ENCODE results near the gene FAM153A. TPM values are rescaled to one million over a fixed set of nuclear protein-coding genes. Genes with fewer than 3 reads are reported as not detected.
"Not testable (repeated sequence)": the region's sequence is repeated elsewhere in the genome, so short reads cannot be mapped to it uniquely, and the experiment has no call there.

FAM153A gene
- total and polyA plus RNA-seq, 9 of the 15 experiments (the other 6 are each of a cell fraction or from before 2014, with no cell fraction given), result 0.01 to 0.21 (median 0.13) TPM; not detected in 6

- H3K4me3 ChIP-seq; in situ Hi-C loops (cut with MboI); FAIRE-seq; H3K9me1 ChIP-seq (ENCODE audit: control insufficient read depth, insufficient read depth, low read length); H3K4me2 ChIP-seq (ENCODE audit: insufficient read depth, low read length); H3K27ac ChIP-seq (ENCODE audit: extremely low read depth, low read depth, low read length); intact Hi-C loops (cut with micrococcal nuclease); H3K79me2 ChIP-seq (ENCODE audit: control insufficient read depth, insufficient read depth, low read length); ATAC-seq; H3K9ac ChIP-seq (ENCODE audit: insufficient read depth in 1 of 2, low read depth in 2 of 2, low read length in 2 of 2); H3K9me3 ChIP-seq (replicated peaks; ENCODE audit: control insufficient read depth, insufficient read depth, low read depth, low read length); H3K4me1 ChIP-seq (replicated peaks in 1 of 2; ENCODE audit: control insufficient read depth in 2 of 2, insufficient read depth in 2 of 2, low read length in 2 of 2); CTCF ChIA-PET (ENCODE audit: low intra/inter-chr PET ratio); H2AFZ ChIP-seq (ENCODE audit: low read depth, low read length); H3K36me3 ChIP-seq (ENCODE audit: control insufficient read depth, insufficient read depth, low read length); H4K20me1 ChIP-seq (replicated peaks; ENCODE audit: control insufficient read depth, insufficient read depth, low read length); POLR2A ChIA-PET; H3K27me3 ChIP-seq (ENCODE audit: control insufficient read depth in 2 of 2, insufficient read depth in 2 of 2, low read length in 2 of 2); BruUV-seq (replicated peaks); DNase-seq (ENCODE audit: extremely low read depth in 1 of 4, low spot score in 3 of 4): not testable (repeated sequence)
- 0% methylated on average over 1 of the region's 1 CpG for WGBS (ENCODE audit: insufficient coverage, low coverage, missing lambda C conversion rate)
Observed at GRCh38 chr5:177715423-177715822, 67.3 kb downstream of the FAM153A start.

GRCh38 chr5:177696100-177696499 lies 86.6 kb downstream of the FAM153A start:
- CTCF ChIA-PET (ENCODE audit: low intra/inter-chr PET ratio); H3K27me3 ChIP-seq (ENCODE audit: control insufficient read depth in 2 of 2, insufficient read depth in 2 of 2, low read length in 2 of 2); DNase-seq (ENCODE audit: extremely low read depth in 1 of 4, low spot score in 3 of 4); H4K20me1 ChIP-seq (replicated peaks; ENCODE audit: control insufficient read depth, insufficient read depth, low read length); BruUV-seq (replicated peaks); H2AFZ ChIP-seq (ENCODE audit: low read depth, low read length); H3K9me3 ChIP-seq (replicated peaks; ENCODE audit: control insufficient read depth, insufficient read depth, low read depth, low read length); POLR2A ChIA-PET; H3K4me2 ChIP-seq (ENCODE audit: insufficient read depth, low read length); H3K4me3 ChIP-seq; H3K4me1 ChIP-seq (replicated peaks in 1 of 2; ENCODE audit: control insufficient read depth in 2 of 2, insufficient read depth in 2 of 2, low read length in 2 of 2); H3K27ac ChIP-seq (ENCODE audit: extremely low read depth, low read depth, low read length); H3K79me2 ChIP-seq (ENCODE audit: control insufficient read depth, insufficient read depth, low read length); ATAC-seq; H3K9me1 ChIP-seq (ENCODE audit: control insufficient read depth, insufficient read depth, low read length); H3K9ac ChIP-seq (ENCODE audit: insufficient read depth in 1 of 2, low read depth in 2 of 2, low read length in 2 of 2); intact Hi-C loops (cut with micrococcal nuclease); H3K36me3 ChIP-seq (ENCODE audit: control insufficient read depth, insufficient read depth, low read length); FAIRE-seq: not testable (repeated sequence)
- in situ Hi-C loops (cut with MboI), result loop anchor here (5.0 kb wide), 1 partner anchor 1484 kb away; no protein-coding TSS in a partner anchor
- WGBS (ENCODE audit: insufficient coverage, low coverage, missing lambda C conversion rate), result 38% methylated on average over 18 of the region's 22 CpGs

Data from K562 (cell line).